ENCODE measurements around the gene MAML3. TPM values are rescaled to one million over a fixed set of nuclear protein-coding genes. Genes with fewer than 3 reads are reported as not detected.
A peak's percentile ranks its signal among the peaks of the same experiment; 100 is the strongest.

MAML3 gene
- total and polyA plus RNA-seq, 7 experiments from 2014 or later, result 0.53 to 9.4 (median 3.3) TPM

DNA sequence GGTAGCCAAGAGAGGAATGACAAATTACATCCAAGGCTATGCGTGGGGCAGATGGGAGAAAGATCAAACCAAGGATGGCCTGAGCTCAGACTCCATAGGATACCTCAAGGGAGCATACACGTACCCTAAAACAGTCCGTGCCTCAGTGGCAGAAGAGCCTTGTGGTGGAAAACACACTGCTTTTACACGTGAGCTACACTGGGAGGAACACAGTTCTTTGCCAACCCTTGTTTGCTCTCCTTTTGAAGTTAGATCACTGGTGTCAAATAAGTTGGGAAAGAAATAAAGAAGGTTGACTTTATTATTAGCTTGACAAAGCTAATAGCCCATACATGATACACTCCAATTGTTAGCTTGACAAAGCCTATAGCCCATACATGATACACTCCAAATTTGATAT lies 346.5 kb downstream of the MAML3 start:
- ChIA-PET CTCF (no interaction called here), POLR2A (no interaction called here)
- H3K36me3 ChIP-seq (ENCODE audit: control insufficient read depth in 2 of 3, insufficient read depth in 3 of 3, low read length in 3 of 3), result no peaks in the 10 kb centered on the region
- Mint-ChIP-seq H3K36me3 (peaks cover 0 to 8% (median 5%) of the 10 kb centered on the region in 5 donors), H3K4me3 (no peak overlapping the region), H3K27me3 (peaks cover 0 to 9% (median 0%) of the 10 kb centered on the region in 5 donors), H3K27ac (no peak overlapping the region), H3K4me1 (peaks cover 0 to 21% (median 8%) of the 10 kb centered on the region in 7 donors), H3K9me3 (peaks cover 0 to 8% (median 2%) of the 10 kb centered on the region in 11 donors)
- H3K27ac ChIP-seq (ENCODE audit: low read depth, low read length), result no peak overlapping the region
- no peaks in the 10 kb centered on the region for H3K27me3 ChIP-seq (ENCODE audit: control insufficient read depth in 2 of 2, insufficient read depth in 2 of 2, low read length in 2 of 2)
- intact Hi-C loops (cut with micrococcal nuclease), result loop anchor here in 1 of 2 donors (10.0 kb wide), 1 partner anchor 447 kb away; no protein-coding TSS in a partner anchor
- H3K4me3 ChIP-seq (ENCODE audit: low read length), result no peak overlapping the region
- DNase-seq, result no peak
- H3K9me3 ChIP-seq (ENCODE audit: control insufficient read depth in 2 of 3, low read length in 3 of 3), result no peaks in the 10 kb centered on the region
- ATAC-seq, result no peak
- no peaks in the 10 kb centered on the region for H3K4me1 ChIP-seq (ENCODE audit: control insufficient read depth in 2 of 2, insufficient read depth in 2 of 2, low read length in 2 of 2)

DNA sequence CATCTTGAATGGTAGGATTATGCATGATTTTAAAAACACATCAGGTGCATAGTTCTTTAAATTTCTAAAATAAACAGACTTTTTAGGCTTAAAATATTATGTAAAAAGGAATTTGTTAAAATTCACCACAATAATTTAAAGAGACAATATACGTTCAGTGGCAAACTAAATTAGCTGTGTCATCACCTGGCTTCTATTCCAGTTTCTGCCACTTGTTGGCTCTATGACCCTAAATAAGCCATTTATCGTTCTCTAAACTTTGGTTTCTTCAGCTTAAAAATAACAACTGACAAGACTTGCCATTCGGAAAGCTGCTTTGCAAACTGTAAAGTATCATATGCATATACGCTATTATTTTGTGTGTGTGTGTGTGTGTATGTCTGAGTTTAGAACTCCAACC lies 347.1 kb downstream of the MAML3 start:
- Mint-ChIP-seq H3K4me3 (no peak overlapping the region), H3K27me3 (peaks cover 0 to 9% (median 0%) of the 10 kb centered on the region in 5 donors), H3K36me3 (peaks cover 0 to 11% (median 5%) of the 10 kb centered on the region in 5 donors), H3K27ac (no peak overlapping the region), H3K4me1 (peaks cover 0 to 21% (median 8%) of the 10 kb centered on the region in 7 donors), H3K9me3 (peaks cover 0 to 8% (median 2%) of the 10 kb centered on the region in 11 donors)
- Histone ChIP-seq H3K4me1 (ENCODE audit: control insufficient read depth in 2 of 2, insufficient read depth in 2 of 2, low read length in 2 of 2) (no peaks in the 10 kb centered on the region), H3K9me3 (ENCODE audit: control insufficient read depth in 2 of 3, low read length in 3 of 3) (no peaks in the 10 kb centered on the region), H3K36me3 (ENCODE audit: control insufficient read depth in 2 of 3, insufficient read depth in 3 of 3, low read length in 3 of 3) (no peaks in the 10 kb centered on the region), H3K4me3 (ENCODE audit: low read length) (no peak overlapping the region), H3K27ac (ENCODE audit: low read depth, low read length) (no peak overlapping the region), H3K27me3 (ENCODE audit: control insufficient read depth in 2 of 2, insufficient read depth in 2 of 2, low read length in 2 of 2) (no peaks in the 10 kb centered on the region)
- POLR2A ChIA-PET, result no interaction called here
- CTCF ChIA-PET, result no interaction called here
- intact Hi-C loops (cut with micrococcal nuclease), result loop anchor here in 1 of 2 donors (10.0 kb wide), 1 partner anchor 448 kb away; no protein-coding TSS in a partner anchor
- DNase-seq (no peak), ATAC-seq (no peak)

DNA sequence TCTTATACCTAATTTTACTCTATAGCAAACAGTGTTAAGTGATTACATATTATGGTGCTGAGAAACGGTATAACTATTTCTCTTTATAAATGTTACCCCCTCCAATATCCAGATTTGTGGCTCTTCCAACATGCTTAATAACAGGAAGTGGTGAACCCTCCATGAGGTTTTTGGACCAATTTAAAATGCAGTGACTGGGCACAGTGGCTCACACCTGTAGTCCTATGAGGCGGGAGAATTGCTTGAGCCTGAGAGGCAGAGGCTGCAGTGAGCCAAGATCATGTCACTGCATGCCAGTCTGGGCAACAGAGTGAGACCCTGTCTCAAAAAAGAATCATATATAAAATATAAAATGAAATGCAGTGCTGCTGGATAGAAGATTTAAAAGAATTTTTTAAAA lies 351.1 kb downstream of the MAML3 start:
- ChIA-PET CTCF (no interaction called here), POLR2A (no interaction called here)
- Mint-ChIP-seq H3K4me1 (peaks cover 0 to 12% (median 8%) of the 10 kb centered on the region in 7 donors), H3K27ac (no peak overlapping the region), H3K9me3 (no peaks in the 10 kb centered on the region), H3K4me3 (no peak overlapping the region), H3K27me3 (peaks cover 0 to 9% (median 0%) of the 10 kb centered on the region in 5 donors), H3K36me3 (peaks cover 0 to 3% (median 0%) of the 10 kb centered on the region in 5 donors)
- Histone ChIP-seq H3K9me3 (ENCODE audit: control insufficient read depth in 2 of 3, low read length in 3 of 3) (no peaks in the 10 kb centered on the region), H3K27ac (ENCODE audit: low read depth, low read length) (no peak overlapping the region), H3K4me1 (ENCODE audit: control insufficient read depth in 2 of 2, insufficient read depth in 2 of 2, low read length in 2 of 2) (no peaks in the 10 kb centered on the region), H3K36me3 (ENCODE audit: control insufficient read depth in 2 of 3, insufficient read depth in 3 of 3, low read length in 3 of 3) (no peaks in the 10 kb centered on the region), H3K27me3 (ENCODE audit: control insufficient read depth in 2 of 2, insufficient read depth in 2 of 2, low read length in 2 of 2) (no peaks in the 10 kb centered on the region), H3K4me3 (ENCODE audit: low read length) (no peak overlapping the region)
- intact Hi-C loops (cut with micrococcal nuclease), result loop anchor here in 1 of 2 donors (10.0 kb wide), 1 partner anchor 452 kb away; no protein-coding TSS in a partner anchor
- no peak for ATAC-seq
- no peak for DNase-seq

DNA sequence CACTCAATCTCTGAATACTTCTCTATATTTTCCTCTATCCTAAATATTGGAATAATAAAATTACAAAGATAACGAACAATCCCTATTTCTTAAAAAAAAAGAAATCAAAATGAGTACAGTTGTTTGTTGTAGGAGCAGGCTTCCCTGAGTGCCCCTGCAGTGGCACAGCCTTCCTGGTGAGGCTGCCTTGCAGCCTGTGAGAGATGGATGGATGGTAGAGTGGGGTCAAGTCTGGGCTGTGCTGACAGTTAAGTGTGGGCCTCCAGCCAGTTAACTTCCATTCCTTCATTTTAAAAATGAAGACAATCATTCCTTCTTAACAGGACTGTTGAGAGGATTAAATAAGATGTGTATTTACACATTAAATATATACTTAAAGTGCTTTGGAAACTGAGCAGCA lies 351.5 kb downstream of the MAML3 start:
- Histone ChIP-seq H3K27ac (ENCODE audit: low read depth, low read length) (no peak overlapping the region), H3K4me3 (ENCODE audit: low read length) (no peak overlapping the region), H3K27me3 (ENCODE audit: control insufficient read depth in 2 of 2, insufficient read depth in 2 of 2, low read length in 2 of 2) (no peaks in the 10 kb centered on the region), H3K9me3 (ENCODE audit: control insufficient read depth in 2 of 3, low read length in 3 of 3) (no peaks in the 10 kb centered on the region), H3K4me1 (ENCODE audit: control insufficient read depth in 2 of 2, insufficient read depth in 2 of 2, low read length in 2 of 2) (no peaks in the 10 kb centered on the region), H3K36me3 (ENCODE audit: control insufficient read depth in 2 of 3, insufficient read depth in 3 of 3, low read length in 3 of 3) (no peaks in the 10 kb centered on the region)
- H3K27ac Mint-ChIP-seq, result no peak overlapping the region
- ChIA-PET CTCF (no interaction called here), POLR2A (no interaction called here)
- H3K9me3 Mint-ChIP-seq, result no peaks in the 10 kb centered on the region
- intact Hi-C loops (cut with micrococcal nuclease), result loop anchor here in 1 of 2 donors (10.0 kb wide), 1 partner anchor 452 kb away; no protein-coding TSS in a partner anchor
- H3K4me3 Mint-ChIP-seq, result no peak overlapping the region
- H3K36me3 Mint-ChIP-seq, result peaks cover 0 to 3% (median 0%) of the 10 kb centered on the region in 5 donors
- DNase-seq (no peak), ATAC-seq (no peak)
- H3K4me1 Mint-ChIP-seq, result peaks cover 0 to 12% (median 8%) of the 10 kb centered on the region in 7 donors
- peaks cover 0 to 9% (median 0%) of the 10 kb centered on the region in 5 donors for H3K27me3 Mint-ChIP-seq

DNA sequence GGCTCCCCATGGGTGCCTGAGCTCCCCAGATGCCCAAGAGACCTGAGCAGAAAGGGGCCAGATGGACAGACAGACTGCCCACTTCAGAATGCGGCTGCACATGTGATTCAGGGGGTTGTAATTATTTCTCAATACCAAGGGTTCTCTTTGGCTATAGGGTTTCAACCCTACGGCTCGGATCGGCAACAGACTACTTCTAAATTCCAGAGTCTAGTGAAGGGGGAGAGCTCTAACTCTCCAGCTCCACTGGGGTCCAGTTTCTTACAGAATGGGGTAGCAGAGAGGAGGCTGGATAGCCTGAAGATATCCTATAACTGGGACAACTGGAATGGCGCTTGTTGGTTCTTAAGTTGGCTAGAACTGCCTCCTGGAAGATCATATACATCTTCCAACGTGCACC lies 352.1 kb downstream of the MAML3 start:
- peaks cover 0 to 12% (median 8%) of the 10 kb centered on the region in 7 donors for H3K4me1 Mint-ChIP-seq
- no peak overlapping the region for H3K4me3 ChIP-seq (ENCODE audit: low read length)
- H3K27me3 Mint-ChIP-seq, result peaks cover 0 to 11% (median 4%) of the 10 kb centered on the region in 5 donors
- peaks cover 0 to 3% (median 0%) of the 10 kb centered on the region in 5 donors for H3K36me3 Mint-ChIP-seq
- intact Hi-C loops (cut with micrococcal nuclease), result loop anchor here in 1 of 2 donors (10.0 kb wide), 1 partner anchor 453 kb away; no protein-coding TSS in a partner anchor
- ATAC-seq, result no peak
- H3K27ac Mint-ChIP-seq, result peak overlapping the region in 1 of 9 donors; percentile 31
- ChIA-PET CTCF (no interaction called here), POLR2A (no interaction called here)
- H3K27me3 ChIP-seq (ENCODE audit: control insufficient read depth in 2 of 2, insufficient read depth in 2 of 2, low read length in 2 of 2), result no peaks in the 10 kb centered on the region
- no peak overlapping the region for H3K4me3 Mint-ChIP-seq
- H3K27ac ChIP-seq (ENCODE audit: low read depth, low read length), result no peak overlapping the region
- DNase-seq, result no peak
- H3K9me3 Mint-ChIP-seq, result no peaks in the 10 kb centered on the region
- H3K9me3 ChIP-seq (ENCODE audit: control insufficient read depth in 2 of 3, low read length in 3 of 3), result no peaks in the 10 kb centered on the region
- H3K4me1 ChIP-seq (ENCODE audit: control insufficient read depth in 2 of 2, insufficient read depth in 2 of 2, low read length in 2 of 2), result no peaks in the 10 kb centered on the region
- no peaks in the 10 kb centered on the region for H3K36me3 ChIP-seq (ENCODE audit: control insufficient read depth in 2 of 3, insufficient read depth in 3 of 3, low read length in 3 of 3)

DNA sequence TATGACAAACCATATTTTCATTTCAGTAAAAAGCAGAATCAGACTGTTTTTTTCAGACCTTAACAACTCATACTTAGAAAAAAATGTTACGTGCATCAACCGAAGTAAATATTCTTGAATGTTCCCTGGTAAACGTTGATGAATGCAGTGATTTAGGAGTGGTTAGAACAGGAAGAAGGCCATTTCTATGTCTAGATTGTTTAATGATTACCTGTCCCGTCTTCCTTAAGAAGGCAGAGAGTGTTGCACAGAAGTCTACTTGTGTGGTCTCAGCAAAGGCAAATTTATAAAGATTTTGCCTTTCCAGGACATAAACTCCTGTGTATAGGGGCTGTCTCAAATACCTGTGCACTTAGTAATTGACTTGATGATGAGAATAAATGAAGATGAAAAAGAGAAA lies 353.9 kb downstream of the MAML3 start:
- Histone ChIP-seq H3K9me3 (ENCODE audit: control insufficient read depth in 2 of 3, low read length in 3 of 3) (no peaks in the 10 kb centered on the region), H3K27ac (ENCODE audit: low read depth, low read length) (no peak overlapping the region), H3K36me3 (ENCODE audit: control insufficient read depth in 2 of 3, insufficient read depth in 3 of 3, low read length in 3 of 3) (no peaks in the 10 kb centered on the region), H3K4me3 (ENCODE audit: low read length) (no peak overlapping the region), H3K27me3 (ENCODE audit: control insufficient read depth in 2 of 2, insufficient read depth in 2 of 2, low read length in 2 of 2) (no peaks in the 10 kb centered on the region), H3K4me1 (ENCODE audit: control insufficient read depth in 2 of 2, insufficient read depth in 2 of 2, low read length in 2 of 2) (no peaks in the 10 kb centered on the region)
- intact Hi-C loops (cut with micrococcal nuclease), result loop anchor here in 1 of 2 donors (10.0 kb wide), 1 partner anchor 455 kb away; no protein-coding TSS in a partner anchor
- H3K36me3 Mint-ChIP-seq, result peaks cover 0 to 3% (median 0%) of the 10 kb centered on the region in 5 donors
- ChIA-PET CTCF (interaction anchor here (0.6 kb wide), 1 partner anchor 11 kb away, joined by 3 read pairs; no protein-coding TSS in a partner anchor), POLR2A (no interaction called here)
- DNase-seq, result no peak
- H3K27ac Mint-ChIP-seq, result no peak overlapping the region
- H3K27me3 Mint-ChIP-seq, result peaks cover 0 to 15% (median 4%) of the 10 kb centered on the region in 5 donors
- no peaks in the 10 kb centered on the region for H3K9me3 Mint-ChIP-seq
- no peak overlapping the region for H3K4me3 Mint-ChIP-seq
- peaks cover 0 to 12% (median 8%) of the 10 kb centered on the region in 7 donors for H3K4me1 Mint-ChIP-seq
- ATAC-seq, result no peak

DNA sequence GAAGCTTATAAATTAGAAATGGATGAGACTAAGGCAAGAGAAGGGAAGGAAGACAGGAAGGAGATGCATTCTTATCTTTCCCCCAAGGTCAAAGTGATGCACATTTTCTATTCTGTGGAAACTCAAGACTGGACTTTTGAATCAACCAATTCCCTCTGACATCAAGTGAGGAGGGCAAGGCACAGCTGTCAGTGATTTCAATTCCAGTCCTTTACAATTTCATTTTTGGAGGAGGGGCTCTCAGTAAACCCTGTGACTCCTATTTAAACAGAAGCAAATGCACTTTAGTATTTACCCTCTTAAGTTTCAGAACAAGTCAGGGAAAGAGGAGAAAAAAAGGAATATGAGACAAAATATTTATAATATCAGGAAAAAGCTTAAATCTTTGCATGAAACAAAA lies 354.4 kb downstream of the MAML3 start:
- Mint-ChIP-seq H3K27me3 (peaks cover 0 to 17% (median 4%) of the 10 kb centered on the region in 5 donors), H3K36me3 (peaks cover 0 to 3% (median 0%) of the 10 kb centered on the region in 5 donors), H3K4me1 (peaks cover 0 to 12% (median 8%) of the 10 kb centered on the region in 7 donors), H3K4me3 (no peak overlapping the region), H3K27ac (no peak overlapping the region), H3K9me3 (no peaks in the 10 kb centered on the region)
- no peaks in the 10 kb centered on the region for H3K4me1 ChIP-seq (ENCODE audit: control insufficient read depth in 2 of 2, insufficient read depth in 2 of 2, low read length in 2 of 2)
- no peaks in the 10 kb centered on the region for H3K9me3 ChIP-seq (ENCODE audit: control insufficient read depth in 2 of 3, low read length in 3 of 3)
- H3K4me3 ChIP-seq (ENCODE audit: low read length), result no peak overlapping the region
- no peaks in the 10 kb centered on the region for H3K36me3 ChIP-seq (ENCODE audit: control insufficient read depth in 2 of 3, insufficient read depth in 3 of 3, low read length in 3 of 3)
- ATAC-seq, result no peak
- intact Hi-C loops (cut with micrococcal nuclease), result loop anchor here in 1 of 2 donors (10.0 kb wide), 1 partner anchor 455 kb away; no protein-coding TSS in a partner anchor
- H3K27me3 ChIP-seq (ENCODE audit: control insufficient read depth in 2 of 2, insufficient read depth in 2 of 2, low read length in 2 of 2), result no peaks in the 10 kb centered on the region
- ChIA-PET CTCF (interaction anchor here (0.6 kb wide), 1 partner anchor 11 kb away, joined by 3 read pairs; no protein-coding TSS in a partner anchor), POLR2A (no interaction called here)
- no peak overlapping the region for H3K27ac ChIP-seq (ENCODE audit: low read depth, low read length)
- DNase-seq, result no peak

Data from naive thymus-derived CD4-positive, alpha-beta T cell (primary cell).